ENCODE data around the gene GNE. TPM values are rescaled to one million over a fixed set of nuclear protein-coding genes. Genes with fewer than 3 reads are reported as not detected.

GNE gene
- total and polyA plus RNA-seq, 2 of the 8 experiments (the other 6 are each of a cell fraction or from before 2014, with no cell fraction given) = 5.1 to 11.1 TPM

- peaks cover 4% of the 10 kb centered on the region for H3K79me1 ChIP-seq (ENCODE audit: low read depth, low read length)
- no peak overlapping the region for H2AFZ ChIP-seq (ENCODE audit: low read length)
- no peak overlapping the region for H3K18ac ChIP-seq (ENCODE audit: extremely low read depth, low read length)
- H3K4me2 ChIP-seq (ENCODE audit: insufficient read depth in 1 of 2, low read depth in 2 of 2, low read length in 2 of 2) = no peak overlapping the region
- H3K4me1 ChIP-seq (replicated peaks in 1 of 4; ENCODE audit: control insufficient read depth in 3 of 4, insufficient read depth in 4 of 4, low read length in 3 of 4) = no peaks in the 10 kb centered on the region
- peaks cover 0 to 5% of the 10 kb centered on the region in 2 experiments; a peak in 1 of 4 replicates for H3K79me2 ChIP-seq (ENCODE audit: control insufficient read depth in 1 of 2, insufficient read depth in 2 of 2, low read length in 2 of 2)
- 88% methylated on average over 1 of the region's 1 CpG; no CpG with 5 or more reads in 1 of the 2 experiments for WGBS, 2 experiments (ENCODE audit: extremely low coverage in 1 of 2, insufficient coverage in 1 of 2, insufficient read length in 1 of 2, insufficient replicate concordance in 2 of 2, low coverage in 1 of 2, low lambda C conversion rate in 2 of 2, missing lambda C conversion rate in 1 of 2)
- H3K56ac ChIP-seq (replicated peaks; ENCODE audit: insufficient read length, low read depth, low read length) = no peak overlapping the region
- peaks cover 0 to 4% (median 0%) of the 10 kb centered on the region in 4 experiments; a peak in 3 of 8 replicates for H3K36me3 ChIP-seq (ENCODE audit: control insufficient read depth in 2 of 4, insufficient read depth in 4 of 4, low read length in 3 of 4)
- H3K27me3 ChIP-seq (replicated peaks in 1 of 4; ENCODE audit: control insufficient read depth in 3 of 4, extremely low read depth in 1 of 4, insufficient read depth in 3 of 4, low read length in 3 of 4) = no peaks in the 10 kb centered on the region
- H3K27ac ChIP-seq (ENCODE audit: low read depth, low read length) = no peak overlapping the region
- H2BK20ac ChIP-seq (ENCODE audit: low read length) = no peak overlapping the region
- DNase-seq (ENCODE audit: low read depth in 1 of 2, low spot score in 2 of 2) = no peak
- H3K14ac ChIP-seq (ENCODE audit: insufficient read length) = no peak overlapping the region
- no peak overlapping the region for H3K9ac ChIP-seq (replicated peaks in 1 of 4; ENCODE audit: extremely low read depth in 1 of 4, low read depth in 3 of 4, low read length in 3 of 4)
- H4K20me1 ChIP-seq (replicated peaks in 1 of 2; ENCODE audit: control insufficient read depth in 1 of 2, insufficient read depth in 2 of 2, low read length in 2 of 2) = peaks cover 0 to 2% of the 10 kb centered on the region in 2 experiments
- H2BK15ac ChIP-seq (ENCODE audit: low read length) = no peak overlapping the region
- H2BK5ac ChIP-seq (ENCODE audit: low read depth, low read length) = no peak overlapping the region
- no peak overlapping the region for H4K5ac ChIP-seq (ENCODE audit: insufficient read length, low read depth, low read length)
- H3K4me3 ChIP-seq (ENCODE audit: extremely low read depth in 1 of 4, insufficient read depth in 2 of 4, low read depth in 3 of 4, low read length in 4 of 4) = no peak overlapping the region
- ChIA-PET POLR2A (ENCODE audit: partially characterized antibody) (no interaction called here), CTCF (ENCODE audit: partially characterized antibody) (interaction anchor here (0.7 to 2.6 kb wide), 3 partner anchors 70 to 78 kb away, joined by 3 to 23 read pairs (median 5); no protein-coding TSS in a partner anchor)
- no peak overlapping the region for H2BK120ac ChIP-seq (replicated peaks; ENCODE audit: low read depth, low read length)
- FAIRE-seq = no peak
- no peak overlapping the region for H3K23ac ChIP-seq (ENCODE audit: insufficient read length)
- no peak overlapping the region for H2AK5ac ChIP-seq (ENCODE audit: low read depth, low read length)
- no peaks in the 10 kb centered on the region for H3K23me2 ChIP-seq (ENCODE audit: low read depth, low read length)
- no peaks in the 10 kb centered on the region for H3K9me3 ChIP-seq (ENCODE audit: insufficient read depth in 2 of 2, low read depth in 1 of 2, low read length in 1 of 2)
- no peak overlapping the region for H2BK12ac ChIP-seq (ENCODE audit: low read depth, low read length)
- H3K4ac ChIP-seq (replicated peaks; ENCODE audit: insufficient read length, low read depth, low read length) = no peak overlapping the region
- TF ChIP-seq SIN3A (conservative IDR thresholded peaks at IDR 0.05 in 1 of 2, IDR thresholded peaks at IDR 0.05 in 1 of 2; ENCODE audit: low read depth in 1 of 2, low read length in 2 of 2) (no peak), SIRT6 (IDR thresholded peaks at IDR 0.05; ENCODE audit: low read length) (no peak), KDM1A (IDR thresholded peaks at IDR 0.05; ENCODE audit: borderline replicate concordance, low read length) (no peak), KDM5A (IDR thresholded peaks at IDR 0.05; ENCODE audit: low read length) (no peak), RXRA (IDR thresholded peaks at IDR 0.05; ENCODE audit: insufficient read depth, low read depth, low read length) (no peak), MAFK (IDR thresholded peaks at IDR 0.05; ENCODE audit: low read depth, low read length) (no peak), POU5F1 (IDR thresholded peaks at IDR 0.05; ENCODE audit: low read depth, low read length) (no peak), GTF2F1 (IDR thresholded peaks at IDR 0.05; ENCODE audit: borderline replicate concordance, low read depth, low read length) (no peak), BACH1 (IDR thresholded peaks at IDR 0.05; ENCODE audit: low read length) (no peak)
- no peak overlapping the region for H4K8ac ChIP-seq (ENCODE audit: extremely low read depth, insufficient read depth, low read length)
- H4K91ac ChIP-seq (replicated peaks; ENCODE audit: insufficient read length, low read length) = no peak overlapping the region
Measured at GRCh38 chr9:36250079-36250478, 8.2 kb downstream of the GNE start.

Data from H1 (cell line).